NCI-H1930 (cell line): Measurements from ENCODE around the gene DNPH1.

Experiments used
- DNase-seq, 2 experiments: peaks; one replicate each; lab custom pipeline; 2025; lab: John Stamatoyannopoulos, UW

The DNPH1 gene

GRCh38 chr6:43263314-43264178 lies 34.3 kb upstream of the DNPH1 start:
- DNase-seq: no peak

GRCh38 chr6:43262780-43263313 lies 33.6 kb upstream of the DNPH1 start:
- no peak for DNase-seq

GRCh38 chr6:43262000-43262779 lies 32.9 kb upstream of the DNPH1 start:
- no peak for DNase-seq

GRCh38 chr6:43261198-43261597 lies 31.9 kb upstream of the DNPH1 start:
- DNase-seq: no peak

GRCh38 chr6:43260791-43261190 lies 31.5 kb upstream of the DNPH1 start:
- no peak for DNase-seq

GRCh38 chr6:43258807-43259686 lies 29.8 kb upstream of the DNPH1 start:
- no peak for DNase-seq

GRCh38 chr6:43258180-43258579 lies 28.9 kb upstream of the DNPH1 start:
- no peak for DNase-seq

- DNase-seq: no peak
Observed at GRCh38 chr6:43257367-43258145, 28.3 kb upstream of the DNPH1 start.

GRCh38 chr6:43256670-43257366 lies 27.5 kb upstream of the DNPH1 start:
- DNase-seq: no peak

- no peak for DNase-seq
Observed at GRCh38 chr6:43255408-43256054, 26.2 kb upstream of the DNPH1 start.

- DNase-seq: no peak
Observed at GRCh38 chr6:43254846-43255245, 25.6 kb upstream of the DNPH1 start.

GRCh38 chr6:43254138-43254817 lies 25.0 kb upstream of the DNPH1 start:
- DNase-seq: no peak

- DNase-seq: no peak
Observed at GRCh38 chr6:43253401-43253800, 24.1 kb upstream of the DNPH1 start.

GRCh38 chr6:43250992-43251373 lies 21.7 kb upstream of the DNPH1 start:
- no peak for DNase-seq

GRCh38 chr6:43248791-43249190 lies 19.5 kb upstream of the DNPH1 start:
- DNase-seq: no peak

GRCh38 chr6:43248101-43248500 lies 18.8 kb upstream of the DNPH1 start:
- DNase-seq: no peak

- DNase-seq: peak; percentile 26 to 67
Observed at GRCh38 chr6:43247114-43247999, 18.1 kb upstream of the DNPH1 start.
